H9 (cell line): ENCODE results near the gene UBQLN4. TPM values are rescaled to one million over a fixed set of nuclear protein-coding genes. Genes with fewer than 3 reads are reported as not detected.

Experiments used
- DNase-seq: peaks from one replicate; pipeline ENCODE4 v3.0.0-alpha.2; 2017
- H2AFZ ChIP-seq: one replicate; pipeline ENCODE4 v1.6.1; 2013; ENCODE audit warnings: mild to moderate bottlenecking, low read length, control low read depth, moderate library complexity
- H2AK5ac ChIP-seq: 2 replicates; pipeline ENCODE4 v1.6.1; 2013; ENCODE audit warnings: low read length, control low read depth, mixed read lengths; ENCODE audit not compliant: insufficient read length
- H2BK120ac ChIP-seq: one replicate; pipeline ENCODE4 v1.6.1; 2013; ENCODE audit warnings: low read depth, mild to moderate bottlenecking, low read length, control low read depth, inconsistent platforms; ENCODE audit not compliant: poor library complexity, severe bottlenecking
- H2BK12ac ChIP-seq: 2 replicates; pipeline ENCODE4 v1.6.1; 2013; ENCODE audit warnings: low read length, control low read depth, mixed read lengths, low read depth; ENCODE audit not compliant: insufficient read length
- H2BK15ac ChIP-seq: 2 replicates; pipeline ENCODE4 v1.6.1; 2013; ENCODE audit warnings: low read depth, low read length, control low read depth
- H2BK20ac ChIP-seq: one replicate; pipeline ENCODE4 v1.6.1; 2013; ENCODE audit warnings: low read depth, mild to moderate bottlenecking, low read length, control low read depth, inconsistent platforms; ENCODE audit not compliant: poor library complexity, severe bottlenecking
- H2BK5ac ChIP-seq: 2 replicates; pipeline ENCODE4 v1.6.1; 2013; ENCODE audit warnings: low read length, control low read depth, mixed read lengths; ENCODE audit not compliant: insufficient read length
- H3K14ac ChIP-seq: 2 replicates; pipeline ENCODE4 v1.6.1; 2013; ENCODE audit warnings: low read length, control low read depth; ENCODE audit not compliant: insufficient read depth
- H3K18ac ChIP-seq: 2 replicates; pipeline ENCODE4 v1.6.1; 2013; ENCODE audit warnings: low read depth, mild to moderate bottlenecking, mixed read lengths, low read length, control low read depth; ENCODE audit not compliant: insufficient read length
- H3K23ac ChIP-seq: 2 replicates; pipeline ENCODE4 v1.6.1; 2013; ENCODE audit warnings: low read length, control low read depth, mixed read lengths, low read depth; ENCODE audit not compliant: insufficient read length
- H3K23me2 ChIP-seq: 2 replicates; pipeline ENCODE4 v1.6.1; 2013; ENCODE audit warnings: low read depth, mild to moderate bottlenecking, mixed read lengths, low read length, control low read depth; ENCODE audit not compliant: insufficient read length, poor library complexity, severe bottlenecking
- H3K27ac ChIP-seq: 2 replicates; pipeline ENCODE4 v1.5.1; 2013; ENCODE audit warnings: low read length, control low read depth, mixed read lengths, low read depth; ENCODE audit not compliant: insufficient read length
- H3K27me3 ChIP-seq: 2 replicates; pipeline ENCODE4 v1.6.1; 2013; ENCODE audit warnings: low read length, control low read depth, inconsistent platforms; ENCODE audit not compliant: insufficient read depth
- H3K4ac ChIP-seq: 2 replicates; pipeline ENCODE4 v1.6.1; 2013; ENCODE audit warnings: low read depth, mild to moderate bottlenecking, control low read depth, inconsistent platforms, low read length, moderate library complexity
- H3K4me1 ChIP-seq: 2 replicates; pipeline ENCODE4 v1.6.1; 2013; ENCODE audit warnings: low read length, control low read depth, inconsistent platforms; ENCODE audit not compliant: insufficient read depth
- H3K4me2 ChIP-seq: 2 replicates; pipeline ENCODE4 v1.6.1; 2013; ENCODE audit warnings: low read length, control low read depth, mixed read lengths; ENCODE audit not compliant: insufficient read length, insufficient read depth
- H3K56ac ChIP-seq: 2 replicates; pipeline ENCODE4 v1.6.1; 2013; ENCODE audit warnings: low read depth, mild to moderate bottlenecking, mixed read lengths, low read length, control low read depth; ENCODE audit not compliant: insufficient read length
- H3K79me1 ChIP-seq: 2 replicates; pipeline ENCODE4 v1.6.1; 2013; ENCODE audit warnings: low read depth, mild to moderate bottlenecking, moderate library complexity, low read length, control low read depth, inconsistent platforms; ENCODE audit not compliant: insufficient read depth, poor library complexity, severe bottlenecking
- H3K79me2 ChIP-seq: 2 replicates; pipeline ENCODE4 v1.6.1; 2013; ENCODE audit warnings: low read length, control low read depth, inconsistent platforms; ENCODE audit not compliant: insufficient read depth
- H3K9ac ChIP-seq: 2 replicates; pipeline ENCODE4 v1.6.1; 2013; ENCODE audit warnings: low read length, control low read depth, mixed read lengths; ENCODE audit not compliant: insufficient read length; ENCODE audit errors: extremely low read depth
- H3K9me3 ChIP-seq: one replicate; pipeline ENCODE4 v1.6.1; 2013; ENCODE audit warnings: low read depth, low read length, inconsistent platforms; ENCODE audit not compliant: control insufficient read depth
- H3T11ph ChIP-seq: one replicate; pipeline ENCODE4 v1.6.1; 2013; ENCODE audit warnings: mild to moderate bottlenecking, low read length, control low read depth, inconsistent platforms
- H4K20me1 ChIP-seq: one replicate; pipeline ENCODE4 v1.6.1; 2013; ENCODE audit not compliant: control insufficient read depth, insufficient read length, insufficient read depth
- H4K5ac ChIP-seq: 2 replicates; pipeline ENCODE4 v1.6.1; 2013; ENCODE audit warnings: low read depth, mild to moderate bottlenecking, mixed read lengths, low read length, control low read depth; ENCODE audit not compliant: insufficient read length
- H4K8ac ChIP-seq: replicated peaks from 2 replicates; pipeline ENCODE4 v1.6.1; 2013; ENCODE audit warnings: low read length, control low read depth, mixed read lengths, low read depth; ENCODE audit not compliant: insufficient read length
- H4K91ac ChIP-seq: 2 replicates; pipeline ENCODE4 v1.6.1; 2013; ENCODE audit warnings: low read depth, mild to moderate bottlenecking, moderate library complexity, mixed read lengths, low read length, control low read depth; ENCODE audit not compliant: insufficient read length
- H3K27ac Mint-ChIP-seq, 3 experiments: 2 replicates in 2 of 3; 3 replicates in 1 of 3; pipeline ENCODE4 v1.8.0; 2020 to 2021; ENCODE audit warnings: mixed read lengths in 3 of 3, mild to moderate bottlenecking in 1 of 3, moderate library complexity in 1 of 3
- H3K27me3 Mint-ChIP-seq: 2 replicates; pipeline ENCODE4 v1.8.0; 2021; ENCODE audit warnings: low read depth, mild to moderate bottlenecking, moderate library complexity, mixed read lengths
- H3K36me3 Mint-ChIP-seq, 3 experiments: 2 replicates in 2 of 3; 3 replicates in 1 of 3; pipeline ENCODE4 v1.8.0; 2020 to 2021; ENCODE audit warnings: low read depth in 3 of 3, mixed read lengths in 3 of 3; ENCODE audit not compliant: insufficient read depth in 1 of 3
- H3K4me1 Mint-ChIP-seq, 2 experiments: 2 replicates each; pipeline ENCODE4 v1.8.0; 2020; ENCODE audit warnings: mixed read lengths in 2 of 2
- H3K4me3 Mint-ChIP-seq, 2 experiments: 2 replicates in 1 of 2; 3 replicates in 1 of 2; pipeline ENCODE4 v1.8.0; 2020 to 2021; ENCODE audit warnings: mild to moderate bottlenecking in 2 of 2, mixed read lengths in 2 of 2, moderate library complexity in 1 of 2
- H3K9me3 Mint-ChIP-seq, 2 experiments: 2 replicates in 1 of 2; 3 replicates in 1 of 2; pipeline ENCODE4 v1.8.0; 2020; ENCODE audit warnings: mild to moderate bottlenecking in 2 of 2, mixed read lengths in 2 of 2, moderate library complexity in 1 of 2
- WGBS: extraction: QIAGEN DNeasy Blood & Tissue Kit; methylation state at CpG from one replicate; pipeline ENCODE4 v1.1.7; 2013; ENCODE audit warnings: missing lambda C conversion rate, low lambda C conversion rate, mixed read lengths; ENCODE audit not compliant: insufficient read length; ENCODE audit errors: extremely low coverage; 5-methylcytosine and 5-hydroxymethylcytosine counted together
- total RNA-seq: library from RNA; stranded (reverse); gene quantifications from 2 replicates; pipeline ENCODE4 v1.2.1, GENCODE V29; 2021
- TF ChIP-seq, protein P1 (sequence below): fragments of 200-600 bp; sonication (generic); conservative IDR thresholded peaks from 3 replicates; pipeline ENCODE4 v1.8.0; 2021; ENCODE audit warnings: antibody characterized with exemption, mild to moderate bottlenecking

UBQLN4 gene
- total RNA-seq, 1 experiment from 2014 or later, result 49.4 TPM

DNA sequence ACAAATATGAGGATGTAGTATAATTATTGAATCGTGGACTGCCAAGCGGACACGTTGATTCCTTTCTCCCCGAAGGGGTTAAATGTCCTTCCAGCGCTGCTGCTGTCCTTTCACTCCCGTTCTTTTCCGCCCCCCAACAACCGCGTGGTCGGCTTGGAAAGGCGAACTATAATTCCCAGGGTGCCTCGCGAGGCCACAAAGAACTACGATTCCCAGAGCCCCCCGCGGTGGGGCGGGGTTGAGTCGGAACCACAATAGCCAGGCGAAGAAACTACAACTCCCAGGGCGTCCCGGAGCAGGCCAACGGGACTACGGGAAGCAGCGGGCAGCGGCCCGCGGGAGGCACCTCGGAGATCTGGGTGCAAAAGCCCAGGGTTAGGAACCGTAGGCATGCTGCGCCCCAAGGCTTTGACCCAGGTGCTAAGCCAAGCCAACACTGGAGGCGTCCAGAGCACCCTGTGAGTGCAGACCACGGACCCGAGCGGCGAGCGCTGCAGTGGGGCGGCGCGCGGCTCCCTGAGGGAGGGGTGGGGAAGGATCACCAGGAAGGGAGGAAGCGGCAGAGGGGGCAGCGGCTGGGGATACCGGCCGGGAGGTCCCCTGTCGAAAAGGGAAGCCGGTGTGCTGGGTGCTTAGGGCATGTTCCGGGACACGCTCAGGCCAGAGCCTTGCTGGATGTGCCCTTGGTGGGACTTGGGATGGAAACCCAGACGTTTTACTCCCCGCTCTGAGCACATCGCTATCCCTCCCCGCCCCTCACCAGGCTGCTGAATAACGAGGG is 1.1 kb upstream of the UBQLN4 start, which contains the start of gene LAMTOR2:
TSS of gene LAMTOR2 (plus strand) at position 283 of the 781 bp plus-strand sequence. CDS start at position 391, 108 bp downstream.
- peaks cover 10% of the 10 kb centered on the region for H3K23me2 ChIP-seq
- 0 out of 2 replicates have a peak, but pooled peaks cover 2% of the 10 kb centered on the region for H3K4me1 ChIP-seq
- peaks cover 4% of the 10 kb centered on the region for H3K79me1 ChIP-seq
- H3K23ac ChIP-seq, result no peak within 1 kb of the TSS
- no peaks in the 10 kb centered on the region for H3K9me3 Mint-ChIP-seq
- peaks cover 20 to 43% (median 38%) of the 10 kb centered on the region in 3 experiments for H3K36me3 Mint-ChIP-seq
- no peaks in the 10 kb centered on the region for H4K20me1 ChIP-seq
- no CpG with 5 or more reads among the region's 53 CpGs for WGBS
- no peaks in the 10 kb centered on the region for H3K9me3 ChIP-seq
- H3K79me2 ChIP-seq, result no peaks in the 10 kb centered on the region; the same call in 1 of the 2 replicates
- no peak within 1 kb of the TSS for H2BK20ac ChIP-seq
- no peak within 1 kb of the TSS for H3T11ph ChIP-seq
- H3K27me3 Mint-ChIP-seq, result no peaks in the 10 kb centered on the region; the same call in 1 of the 2 replicates
- TF ChIP-seq, protein P1, sequence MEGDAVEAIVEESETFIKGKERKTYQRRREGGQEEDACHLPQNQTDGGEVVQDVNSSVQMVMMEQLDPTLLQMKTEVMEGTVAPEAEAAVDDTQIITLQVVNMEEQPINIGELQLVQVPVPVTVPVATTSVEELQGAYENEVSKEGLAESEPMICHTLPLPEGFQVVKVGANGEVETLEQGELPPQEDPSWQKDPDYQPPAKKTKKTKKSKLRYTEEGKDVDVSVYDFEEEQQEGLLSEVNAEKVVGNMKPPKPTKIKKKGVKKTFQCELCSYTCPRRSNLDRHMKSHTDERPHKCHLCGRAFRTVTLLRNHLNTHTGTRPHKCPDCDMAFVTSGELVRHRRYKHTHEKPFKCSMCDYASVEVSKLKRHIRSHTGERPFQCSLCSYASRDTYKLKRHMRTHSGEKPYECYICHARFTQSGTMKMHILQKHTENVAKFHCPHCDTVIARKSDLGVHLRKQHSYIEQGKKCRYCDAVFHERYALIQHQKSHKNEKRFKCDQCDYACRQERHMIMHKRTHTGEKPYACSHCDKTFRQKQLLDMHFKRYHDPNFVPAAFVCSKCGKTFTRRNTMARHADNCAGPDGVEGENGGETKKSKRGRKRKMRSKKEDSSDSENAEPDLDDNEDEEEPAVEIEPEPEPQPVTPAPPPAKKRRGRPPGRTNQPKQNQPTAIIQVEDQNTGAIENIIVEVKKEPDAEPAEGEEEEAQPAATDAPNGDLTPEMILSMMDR, result no peak
- peaks cover 18 to 20% of the 10 kb centered on the region in 2 experiments for H3K4me1 Mint-ChIP-seq
- no peak within 1 kb of the TSS for H2BK15ac ChIP-seq
- H2BK5ac ChIP-seq, result no peak within 1 kb of the TSS
- H4K8ac ChIP-seq, result no peak within 1 kb of the TSS
- H4K5ac ChIP-seq, result peak within 1 kb of the TSS; percentile 6
- H3K9ac ChIP-seq, result peak within 1 kb of the TSS; percentile 89
- peak within 1 kb of the TSS; percentile 31 for H3K27ac ChIP-seq
- no peak within 1 kb of the TSS for H2AK5ac ChIP-seq
- peak; percentile 98 for DNase-seq
- H3K4me2 ChIP-seq, result peak within 1 kb of the TSS; percentile 73
- no peak within 1 kb of the TSS for H3K56ac ChIP-seq
- H4K91ac ChIP-seq, result peak within 1 kb of the TSS; percentile 25
- no peak within 1 kb of the TSS; the same call in 1 of the 2 replicates for H3K4ac ChIP-seq
- no peak within 1 kb of the TSS for H2BK12ac ChIP-seq
- peak within 1 kb of the TSS; percentile 91 for H3K14ac ChIP-seq
- H3K18ac ChIP-seq, result peak within 1 kb of the TSS; percentile 88
- no peak within 1 kb of the TSS for H2BK120ac ChIP-seq
- no peak within 1 kb of the TSS for H2AFZ ChIP-seq
- H3K27me3 ChIP-seq, result no peaks in the 10 kb centered on the region
- H3K4me3 Mint-ChIP-seq, result peak within 1 kb of the TSS; percentile 90 to 98
- H3K27ac Mint-ChIP-seq, result peak within 1 kb of the TSS; percentile 97 to 98 (median 98)
